ENCODE data around the gene ARMC5.
"Not testable (repeated sequence)": the region's sequence is repeated elsewhere in the genome, so short reads cannot be mapped to it uniquely, and the experiment has no call there.

ARMC5 gene

GRCh38 chr16:31427441-31428278, 31.6 kb upstream of the ARMC5 start:
- H3K9me3 Mint-ChIP-seq = no peaks in the 10 kb centered on the region
- no peak overlapping the region for H3K27ac Mint-ChIP-seq
- peaks cover 38% of the 10 kb centered on the region for H3K27me3 Mint-ChIP-seq
- peaks cover 6% of the 10 kb centered on the region for H3K4me1 Mint-ChIP-seq
- no peaks in the 10 kb centered on the region for H3K36me3 Mint-ChIP-seq
- peak; percentile 53 for ATAC-seq
- peak overlapping the region; percentile 53 for H3K4me3 Mint-ChIP-seq

GRCh38 chr16:31428279-31428597, 31.1 kb upstream of the ARMC5 start, which contains the start of gene COX6A2:
TSS of gene COX6A2 (minus strand) at chr16:31428360. CDS start at chr16:31428325, 35 bp downstream.
- peaks cover 35% of the 10 kb centered on the region for H3K27me3 Mint-ChIP-seq
- H3K4me3 Mint-ChIP-seq = peak within 1 kb of the TSS; percentile 53
- H3K9me3 Mint-ChIP-seq = no peaks in the 10 kb centered on the region
- H3K4me1 Mint-ChIP-seq = peaks cover 6% of the 10 kb centered on the region
- no peak within 1 kb of the TSS for H3K27ac Mint-ChIP-seq
- ATAC-seq = no peak
- H3K36me3 Mint-ChIP-seq = no peaks in the 10 kb centered on the region

DNA sequence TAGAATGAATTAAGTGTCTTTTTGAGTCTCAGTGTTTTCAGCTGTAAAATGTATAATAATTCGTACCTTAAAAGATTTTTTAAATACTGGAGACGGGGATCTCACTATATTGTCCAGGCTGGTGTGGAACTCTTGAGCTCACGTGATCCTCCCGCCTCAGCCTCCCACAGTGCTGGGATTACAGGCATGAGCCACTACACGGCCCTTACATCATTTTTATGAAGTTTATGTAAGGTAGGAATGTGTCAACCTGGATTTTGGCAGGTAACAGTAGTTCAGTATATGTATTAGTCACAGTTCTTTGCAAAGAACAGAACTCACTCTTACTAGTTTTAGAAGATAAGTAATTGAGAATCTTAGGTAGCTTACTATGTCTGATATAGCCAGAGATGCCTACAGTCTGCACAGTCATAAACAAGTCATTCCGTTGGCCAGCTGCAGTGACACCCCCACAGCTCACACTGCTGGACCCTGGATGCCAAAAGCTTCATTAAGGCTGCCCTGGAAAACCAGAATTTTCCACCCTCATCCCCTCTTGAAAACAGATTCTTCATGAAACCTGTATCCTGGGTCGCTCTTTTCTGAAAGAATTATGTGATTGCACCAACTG, 30.6 kb upstream of the ARMC5 start:
- no peak overlapping the region for H3K4me3 Mint-ChIP-seq
- ATAC-seq = no peak

DNA sequence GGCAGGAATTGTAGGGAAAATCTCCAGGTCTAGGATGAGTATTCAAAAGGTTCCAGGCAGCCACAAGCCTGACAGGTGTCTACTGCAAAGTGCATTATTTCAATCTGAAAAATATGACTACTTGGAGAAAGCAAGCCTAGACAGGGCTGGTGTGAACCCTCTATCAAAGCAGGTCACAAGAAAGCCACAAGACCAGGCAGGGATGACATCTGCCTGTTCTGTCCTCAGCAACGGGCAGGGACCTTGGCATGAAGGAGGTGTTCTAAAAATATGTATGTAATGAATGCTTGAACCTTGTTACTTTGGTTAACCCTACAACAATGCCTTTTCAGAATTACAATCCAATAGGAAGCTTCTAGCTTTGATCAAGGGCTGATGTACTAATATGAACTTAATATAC, 30.0 kb upstream of the ARMC5 start:
- Mint-ChIP-seq H3K4me1 (peaks cover 6% of the 10 kb centered on the region), H3K27me3 (peaks cover 24% of the 10 kb centered on the region), H3K9me3 (no peaks in the 10 kb centered on the region), H3K36me3 (no peaks in the 10 kb centered on the region), H3K4me3 (no peak overlapping the region), H3K27ac (no peak overlapping the region)
- ATAC-seq = no peak

More for the DNA sequence above, 30.6 kb upstream of the ARMC5 start:
- peaks cover 30% of the 10 kb centered on the region for H3K27me3 Mint-ChIP-seq
- H3K36me3 Mint-ChIP-seq = no peaks in the 10 kb centered on the region
- no peaks in the 10 kb centered on the region for H3K9me3 Mint-ChIP-seq
- peaks cover 6% of the 10 kb centered on the region for H3K4me1 Mint-ChIP-seq
- no peak overlapping the region for H3K27ac Mint-ChIP-seq

GRCh38 chr16:31429796-31430195, 29.5 kb upstream of the ARMC5 start:
- no peak overlapping the region for H3K4me3 Mint-ChIP-seq
- H3K4me1 Mint-ChIP-seq = peaks cover 6% of the 10 kb centered on the region
- no peak overlapping the region for H3K27ac Mint-ChIP-seq
- no peak for ATAC-seq
- H3K9me3 Mint-ChIP-seq = no peaks in the 10 kb centered on the region
- no peaks in the 10 kb centered on the region for H3K36me3 Mint-ChIP-seq
- H3K27me3 Mint-ChIP-seq = peaks cover 19% of the 10 kb centered on the region

DNA sequence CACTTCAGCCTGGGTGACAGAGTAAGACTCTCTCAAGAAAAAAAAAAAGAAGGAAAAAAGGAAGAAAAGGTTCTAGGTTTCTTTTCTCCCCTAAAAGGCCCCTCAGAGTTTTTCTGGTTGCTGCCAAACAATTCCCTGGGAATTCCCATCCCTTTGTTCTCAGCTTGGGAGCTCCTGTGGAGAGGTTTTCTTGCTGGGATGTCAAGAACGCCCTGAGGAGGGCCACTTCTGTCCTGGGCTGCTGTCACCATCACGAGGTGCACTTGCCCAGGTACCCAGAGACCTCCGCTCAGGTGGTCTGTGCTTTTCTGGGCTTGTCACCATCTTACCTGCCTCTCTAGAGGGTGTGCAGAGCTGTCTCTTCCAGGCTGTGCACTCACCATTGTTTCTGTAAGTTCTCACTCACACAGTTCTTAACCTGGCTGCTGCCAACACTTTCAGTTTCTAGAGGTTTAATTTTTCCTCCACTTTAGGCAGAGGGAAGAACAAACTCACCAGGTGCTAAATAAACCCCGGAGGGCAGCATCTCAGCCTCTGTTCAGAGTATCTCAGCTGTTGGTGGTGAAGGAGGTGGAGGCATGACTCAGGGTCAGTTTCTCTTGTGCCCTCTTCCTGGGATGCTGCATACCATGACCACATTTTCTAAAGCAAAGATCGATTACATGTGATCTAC, 28.8 kb upstream of the ARMC5 start:
- no peak overlapping the region for H3K27ac Mint-ChIP-seq
- no peak overlapping the region for H3K4me3 Mint-ChIP-seq
- H3K4me1 Mint-ChIP-seq = peaks cover 6% of the 10 kb centered on the region
- ATAC-seq = no peak
- peaks cover 12% of the 10 kb centered on the region for H3K27me3 Mint-ChIP-seq
- no peaks in the 10 kb centered on the region for H3K9me3 Mint-ChIP-seq
- H3K36me3 Mint-ChIP-seq = no peaks in the 10 kb centered on the region

- ATAC-seq = no peak
- H3K36me3 Mint-ChIP-seq = no peaks in the 10 kb centered on the region
- no peak overlapping the region for H3K27ac Mint-ChIP-seq
- H3K27me3 Mint-ChIP-seq = no peaks in the 10 kb centered on the region
- no peak overlapping the region for H3K4me3 Mint-ChIP-seq
- no peaks in the 10 kb centered on the region for H3K9me3 Mint-ChIP-seq
- H3K4me1 Mint-ChIP-seq = peaks cover 19% of the 10 kb centered on the region
Measured at GRCh38 chr16:31435341-31436220, 23.7 kb upstream of the ARMC5 start.

DNA sequence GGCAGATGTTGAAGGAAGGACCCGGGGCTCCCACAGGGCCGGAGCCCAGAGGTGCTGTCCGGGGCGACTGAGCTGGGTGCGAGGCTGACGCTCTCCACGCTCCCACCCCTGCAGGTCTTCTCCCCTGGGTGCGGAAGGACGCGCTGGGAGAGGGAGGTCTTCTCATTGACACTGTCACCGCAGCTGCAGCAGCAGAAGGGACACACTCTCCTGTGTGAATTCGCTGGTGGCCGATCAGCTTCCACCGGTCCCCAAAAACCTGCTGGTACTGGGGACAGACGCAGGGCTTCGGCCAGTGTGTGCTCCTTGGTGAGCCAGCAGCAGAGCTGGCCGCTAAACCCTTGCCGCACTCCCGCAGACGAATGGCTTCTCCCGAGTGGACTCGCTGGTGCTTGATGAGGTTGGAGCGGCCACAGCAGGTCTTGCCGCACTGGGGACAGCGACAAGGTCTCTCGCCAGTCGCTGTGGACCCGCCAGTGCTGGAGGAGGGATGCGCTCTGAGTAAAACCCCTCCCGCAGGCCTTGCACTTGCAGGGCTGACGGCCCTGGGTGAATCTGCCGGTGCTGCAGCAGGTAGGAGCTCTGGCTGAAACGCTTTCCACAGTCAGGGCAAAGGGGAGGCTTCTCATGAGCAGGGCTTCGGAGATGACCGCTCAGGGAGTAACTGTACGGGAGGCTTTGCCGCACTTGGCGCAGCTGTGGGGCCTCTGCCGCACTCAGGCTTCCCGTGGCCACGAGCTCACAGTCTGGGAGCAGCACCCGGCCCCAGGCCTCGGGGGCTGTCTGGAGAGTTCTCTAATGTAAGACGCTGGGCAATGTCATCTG, 22.9 kb upstream of the ARMC5 start:
- H3K36me3 Mint-ChIP-seq = no peaks in the 10 kb centered on the region
- H3K27me3 Mint-ChIP-seq = no peaks in the 10 kb centered on the region
- H3K4me3 Mint-ChIP-seq = no peak overlapping the region
- ATAC-seq = no peak
- H3K9me3 Mint-ChIP-seq = no peaks in the 10 kb centered on the region
- H3K4me1 Mint-ChIP-seq = peaks cover 16% of the 10 kb centered on the region
- no peak overlapping the region for H3K27ac Mint-ChIP-seq

DNA sequence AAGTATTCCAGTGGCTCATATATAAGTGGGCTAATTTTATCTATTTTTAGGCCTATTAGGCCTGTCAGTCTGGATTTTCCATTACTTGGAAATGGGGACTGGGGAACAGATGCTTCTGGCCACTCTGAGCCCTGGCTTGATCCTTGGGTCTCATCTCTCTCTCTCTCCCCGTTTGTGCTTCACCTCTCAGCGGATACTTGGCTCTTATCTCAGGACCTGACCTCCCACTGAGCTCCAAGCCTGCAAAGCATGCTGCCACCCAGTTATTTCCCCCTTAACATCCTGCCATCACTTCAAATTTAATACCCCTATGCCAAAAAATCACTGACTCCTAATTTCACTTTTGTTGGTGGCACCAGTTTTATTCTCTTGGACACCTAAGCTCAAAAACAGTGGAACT, 20.9 kb upstream of the ARMC5 start:
- H3K36me3 Mint-ChIP-seq = no peaks in the 10 kb centered on the region
- no peaks in the 10 kb centered on the region for H3K9me3 Mint-ChIP-seq
- no peak for ATAC-seq
- H3K27ac Mint-ChIP-seq = no peak overlapping the region
- H3K4me1 Mint-ChIP-seq = peaks cover 27% of the 10 kb centered on the region
- H3K4me3 Mint-ChIP-seq = no peak overlapping the region
- no peaks in the 10 kb centered on the region for H3K27me3 Mint-ChIP-seq

DNA sequence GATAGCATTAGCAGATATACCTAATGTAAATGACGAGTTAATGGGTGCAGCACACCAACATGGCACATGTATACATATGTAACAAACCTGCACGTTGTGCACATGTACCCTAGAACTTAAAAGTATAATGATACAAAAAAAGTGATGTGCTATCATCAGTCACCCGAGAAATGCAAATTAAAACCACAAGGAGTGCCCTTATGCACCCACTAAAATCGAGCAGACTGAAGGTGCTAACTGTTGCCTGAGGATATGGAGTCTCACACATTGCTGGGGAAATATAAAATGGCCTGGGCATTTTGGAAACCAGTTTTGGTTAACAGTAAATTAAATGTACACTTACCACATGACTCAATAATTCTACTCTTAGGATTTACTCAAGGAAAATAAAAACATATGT, 20.3 kb upstream of the ARMC5 start:
- not testable (repeated sequence) for H3K27me3 Mint-ChIP-seq, H3K4me3 Mint-ChIP-seq, H3K27ac Mint-ChIP-seq, ATAC-seq, H3K36me3 Mint-ChIP-seq, H3K9me3 Mint-ChIP-seq
- H3K4me1 Mint-ChIP-seq = peaks cover 27% of the 10 kb centered on the region

DNA sequence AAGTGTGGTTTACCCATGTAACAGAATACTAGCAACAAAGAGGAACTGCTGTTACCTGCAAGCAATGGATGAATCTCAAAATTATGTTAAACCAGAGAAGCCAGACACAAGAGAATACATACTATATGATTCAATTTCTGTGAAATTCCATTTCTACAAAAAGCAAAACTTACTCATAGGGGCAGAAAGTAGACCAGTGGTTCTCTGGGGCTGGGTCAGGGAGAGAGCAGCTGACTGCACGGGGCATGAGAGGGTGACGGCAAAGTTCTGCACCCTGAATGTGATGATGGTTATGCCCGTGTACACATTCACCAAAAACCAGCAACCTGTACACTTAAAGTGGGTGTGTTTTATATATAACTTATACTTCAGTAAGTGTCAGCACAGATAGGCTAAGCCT, 19.8 kb upstream of the ARMC5 start:
- no peak for ATAC-seq
- Mint-ChIP-seq H3K27me3 (no peaks in the 10 kb centered on the region), H3K27ac (no peak overlapping the region), H3K4me1 (peaks cover 27% of the 10 kb centered on the region), H3K36me3 (no peaks in the 10 kb centered on the region), H3K9me3 (no peaks in the 10 kb centered on the region), H3K4me3 (no peak overlapping the region)

DNA sequence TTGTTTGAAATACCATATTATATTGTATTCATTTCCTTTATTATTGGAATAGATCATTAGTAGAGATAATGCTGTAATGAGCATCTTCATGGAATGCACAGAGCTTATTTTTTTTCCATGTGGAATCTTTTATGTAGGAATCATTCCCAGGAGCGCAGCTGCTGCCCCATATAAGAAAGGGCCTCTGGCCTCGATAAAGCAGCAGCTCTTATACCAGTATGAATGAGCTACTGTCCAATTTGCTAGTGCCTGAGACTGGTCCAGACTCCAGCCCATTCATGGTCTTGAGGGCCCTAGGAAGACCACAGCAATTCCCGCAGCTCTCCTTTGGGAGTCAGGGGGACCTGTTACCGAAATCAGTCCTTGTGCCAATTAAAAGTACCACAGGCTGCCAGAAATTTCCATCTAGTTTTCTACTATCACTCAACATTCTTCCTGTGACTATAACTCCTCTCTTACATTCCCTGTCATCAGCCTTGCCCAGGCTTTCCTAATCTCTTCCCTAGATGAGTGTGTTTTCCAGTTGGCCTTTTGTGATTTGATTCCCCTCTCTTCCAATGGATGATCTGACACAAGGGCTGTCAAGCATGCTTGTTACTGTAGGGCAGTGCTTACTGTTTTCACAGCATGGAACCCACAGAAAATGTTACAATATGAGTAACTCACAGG, 18.7 kb upstream of the ARMC5 start:
- no peak overlapping the region for H3K4me3 Mint-ChIP-seq

DNA sequence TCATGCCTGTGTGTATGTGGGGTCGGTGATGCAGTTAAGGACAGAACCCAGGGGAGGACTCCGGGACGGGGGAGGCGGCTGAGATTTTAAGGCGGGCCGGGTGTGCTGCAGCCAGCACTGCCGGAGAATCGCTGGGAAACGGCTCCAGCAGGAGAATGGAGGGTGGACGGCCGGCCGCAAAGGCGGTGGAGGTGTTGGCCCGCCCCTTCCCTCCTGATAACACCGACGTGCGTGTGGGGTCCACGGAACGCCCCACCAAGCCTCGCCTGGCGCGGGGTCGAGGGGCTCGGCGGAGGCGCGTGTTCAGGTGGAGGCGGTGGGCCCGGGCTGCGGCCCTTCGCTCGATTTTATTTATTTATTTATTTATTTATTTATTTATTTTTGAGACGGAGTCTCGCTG, 17.3 kb upstream of the ARMC5 start:
- H3K4me3 Mint-ChIP-seq = peak overlapping the region; percentile 70
- no peak for ATAC-seq
- no peaks in the 10 kb centered on the region for H3K36me3 Mint-ChIP-seq
- peaks cover 33% of the 10 kb centered on the region for H3K4me1 Mint-ChIP-seq
- H3K27ac Mint-ChIP-seq = no peak overlapping the region
- H3K9me3 Mint-ChIP-seq = peaks cover 3% of the 10 kb centered on the region
- H3K27me3 Mint-ChIP-seq = no peaks in the 10 kb centered on the region

More for the DNA sequence above, 18.7 kb upstream of the ARMC5 start:
- Mint-ChIP-seq H3K4me1 (peaks cover 27% of the 10 kb centered on the region), H3K9me3 (no peaks in the 10 kb centered on the region), H3K27me3 (no peaks in the 10 kb centered on the region), H3K27ac (no peak overlapping the region), H3K36me3 (no peaks in the 10 kb centered on the region)
- no peak for ATAC-seq

DNA sequence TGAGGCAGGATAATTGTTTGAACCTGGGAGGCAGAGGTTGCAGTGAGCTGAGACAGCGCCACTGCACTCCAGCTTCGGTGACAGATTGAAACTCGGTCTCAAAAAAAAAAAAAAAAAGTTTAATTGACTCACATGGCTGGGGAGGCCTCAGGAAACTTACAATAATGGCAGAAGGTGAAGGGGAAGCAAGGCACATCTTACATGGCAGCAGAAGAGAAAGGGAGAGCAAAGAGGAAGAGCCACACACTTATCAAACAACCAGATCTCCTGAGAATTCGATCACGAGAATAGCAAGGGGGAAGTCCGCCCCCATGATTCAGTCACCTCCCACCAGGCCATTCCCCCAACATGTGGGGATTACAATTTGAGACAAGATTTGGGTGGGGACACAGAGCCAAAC, 13.4 kb upstream of the ARMC5 start:
- not testable (repeated sequence) for H3K27me3 Mint-ChIP-seq, H3K9me3 Mint-ChIP-seq, ATAC-seq, H3K27ac Mint-ChIP-seq, H3K36me3 Mint-ChIP-seq, H3K4me3 Mint-ChIP-seq
- H3K4me1 Mint-ChIP-seq = peaks cover 21% of the 10 kb centered on the region
